HG02798 (cell line): ENCODE measurements around the gene SFMBT2.
"Not testable (repeated sequence)": the region's sequence is repeated elsewhere in the genome, so short reads cannot be mapped to it uniquely, and the experiment has no call there.

Source experiments
- ATAC-seq: cut with Tn5 transposase; IDR thresholded peaks from one replicate; pipeline ENCODE4 v1.9.1; 2021; ENCODE audit warnings: mild to moderate bottlenecking; ENCODE audit not compliant: unreplicated experiment, poor library complexity

The SFMBT2 gene

GRCh38 chr10:7196284-7196683 lies 214.6 kb downstream of the SFMBT2 start:
- no peak for ATAC-seq

- ATAC-seq, result no peak
These were observed 215.7 kb downstream of the SFMBT2 start for GRCh38 chr10:7195118-7195517.

- no peak for ATAC-seq
These were observed 216.3 kb downstream of the SFMBT2 start for GRCh38 chr10:7194571-7194970.

GRCh38 chr10:7193369-7193768 lies 217.5 kb downstream of the SFMBT2 start:
- ATAC-seq, result peak; percentile 61

GRCh38 chr10:7192831-7193361 lies 217.9 kb downstream of the SFMBT2 start:
- peak; percentile 50 for ATAC-seq

- ATAC-seq, result no peak
These were observed 218.8 kb downstream of the SFMBT2 start for GRCh38 chr10:7192061-7192460.

- not testable (repeated sequence) for ATAC-seq
These were observed 220.1 kb downstream of the SFMBT2 start for GRCh38 chr10:7190772-7191171.

GRCh38 chr10:7189909-7190308 lies 220.9 kb downstream of the SFMBT2 start:
- ATAC-seq, result no peak

GRCh38 chr10:7188456-7189050 lies 222.3 kb downstream of the SFMBT2 start:
- ATAC-seq, result no peak

GRCh38 chr10:7186387-7187018 lies 224.3 kb downstream of the SFMBT2 start:
- ATAC-seq, result no peak

GRCh38 chr10:7185367-7185690 lies 225.5 kb downstream of the SFMBT2 start:
- ATAC-seq, result no peak

GRCh38 chr10:7184660-7185366 lies 226.0 kb downstream of the SFMBT2 start:
- no peak for ATAC-seq

- not testable (repeated sequence) for ATAC-seq
These were observed 226.7 kb downstream of the SFMBT2 start for GRCh38 chr10:7184116-7184515.

- ATAC-seq, result not testable (repeated sequence)
These were observed 228.5 kb downstream of the SFMBT2 start for GRCh38 chr10:7182327-7182726.

GRCh38 chr10:7181420-7181819 lies 229.4 kb downstream of the SFMBT2 start:
- ATAC-seq, result no peak

- ATAC-seq, result no peak
These were observed 231.3 kb downstream of the SFMBT2 start for GRCh38 chr10:7179536-7179935.

- ATAC-seq, result no peak
These were observed 236.9 kb downstream of the SFMBT2 start for GRCh38 chr10:7173948-7174347.

GRCh38 chr10:7171825-7172224 lies 239.0 kb downstream of the SFMBT2 start:
- no peak for ATAC-seq

GRCh38 chr10:7170626-7171322 lies 240.1 kb downstream of the SFMBT2 start:
- ATAC-seq, result no peak

GRCh38 chr10:7168414-7168813 lies 242.4 kb downstream of the SFMBT2 start:
- ATAC-seq, result no peak
